Measurements from ENCODE around the gene SPG21. TPM values are rescaled to one million over a fixed set of nuclear protein-coding genes. Genes with fewer than 3 reads are reported as not detected.

Gene SPG21, protein sequence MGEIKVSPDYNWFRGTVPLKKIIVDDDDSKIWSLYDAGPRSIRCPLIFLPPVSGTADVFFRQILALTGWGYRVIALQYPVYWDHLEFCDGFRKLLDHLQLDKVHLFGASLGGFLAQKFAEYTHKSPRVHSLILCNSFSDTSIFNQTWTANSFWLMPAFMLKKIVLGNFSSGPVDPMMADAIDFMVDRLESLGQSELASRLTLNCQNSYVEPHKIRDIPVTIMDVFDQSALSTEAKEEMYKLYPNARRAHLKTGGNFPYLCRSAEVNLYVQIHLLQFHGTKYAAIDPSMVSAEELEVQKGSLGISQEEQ
- 59.1 and 72.6 TPM in 2 replicates for total RNA-seq

DNA sequence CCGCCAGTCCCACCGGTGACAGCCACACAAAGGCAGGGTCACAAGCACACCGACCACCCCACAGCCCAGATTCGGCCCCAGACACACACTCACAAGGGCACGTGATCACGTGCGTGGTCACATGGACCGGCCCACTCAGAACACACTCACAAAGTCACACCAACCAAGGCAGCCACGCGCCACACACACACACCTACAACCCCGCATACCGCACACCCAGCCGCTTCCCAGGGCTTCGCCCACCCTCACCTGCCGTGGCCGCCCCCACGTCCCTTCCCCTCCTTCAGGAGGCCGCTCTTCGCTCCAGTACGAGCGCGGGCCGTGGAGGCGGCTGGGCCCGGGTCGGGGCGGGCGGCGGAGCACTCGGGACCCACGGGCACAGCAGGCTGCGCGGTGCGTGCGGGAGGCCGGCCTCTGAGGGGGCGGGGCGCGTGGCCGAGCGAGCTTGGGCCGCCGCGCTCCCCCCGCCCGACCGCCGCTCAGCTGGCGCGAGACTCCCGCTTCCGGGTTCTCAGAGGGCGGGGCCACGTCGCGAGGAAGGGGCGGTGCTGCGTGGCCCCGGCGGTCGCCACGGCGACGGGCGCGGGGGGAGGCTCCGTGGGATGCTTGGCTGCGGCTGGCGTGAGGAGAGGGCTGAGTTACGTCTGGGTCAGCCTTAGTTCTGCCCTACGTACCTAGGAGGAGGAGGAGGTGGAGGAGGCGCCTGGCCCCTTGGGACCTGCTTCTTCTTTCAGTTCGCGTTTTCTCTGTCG is at the start of gene SPG21:
SPG21 (minus strand) TSS at position 499 of the 752 bp plus-strand sequence. CDS start 6,345 bp downstream, outside the sequence.

DNA sequence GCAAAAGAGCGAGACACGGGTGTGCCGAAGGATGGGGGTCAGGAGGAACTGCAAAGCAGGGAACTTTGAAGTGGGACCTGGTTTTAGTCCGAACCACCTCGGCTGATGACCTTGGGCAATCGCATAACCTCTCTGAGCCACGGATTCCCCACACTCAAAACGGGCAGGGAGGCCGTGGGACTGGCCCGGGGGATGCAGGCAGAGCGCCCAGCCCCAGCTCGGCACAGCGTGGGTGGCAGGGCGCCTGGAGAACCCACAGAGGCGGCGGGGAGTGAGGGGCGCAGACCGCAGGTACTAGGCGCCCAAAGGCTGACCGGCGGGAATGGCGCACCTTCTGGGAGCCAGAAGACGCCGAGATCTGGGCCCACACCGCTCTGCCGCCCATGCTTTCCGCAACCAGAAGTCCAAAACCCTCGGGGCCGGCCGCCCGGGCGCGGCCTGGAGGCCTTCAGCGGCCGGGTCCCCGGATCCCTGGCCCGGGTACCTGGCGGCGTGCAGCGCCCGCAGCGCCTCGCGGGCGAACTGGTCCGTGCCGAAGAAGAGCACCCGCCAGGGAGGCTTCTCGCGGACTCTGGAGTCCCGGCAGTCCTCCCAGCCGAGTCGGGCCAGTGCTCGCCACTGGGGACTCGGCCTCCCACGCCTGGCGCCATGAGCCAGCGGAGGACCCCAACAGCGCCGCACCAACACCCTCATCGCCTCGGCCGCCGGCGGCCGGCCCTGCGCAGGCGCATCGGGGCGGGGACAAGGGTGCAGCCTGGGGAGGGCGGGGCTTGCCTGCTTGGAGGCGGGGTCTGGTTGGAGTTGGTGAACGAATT is 39.4 kb upstream of the SPG21 start, which contains the start of gene MTFMT:
MTFMT (minus strand) TSS at position 719 of the 815 bp plus-strand sequence; CDS start at position 693, 26 bp downstream.

Other genes with a start within 250 kb of the SPG21 start
- gene RBPMS2, start 214.3 kb downstream of the SPG21 start, total RNA-seq: 0.15 and 0.32 TPM in 2 replicates
- gene PIF1, start 164.3 kb downstream of the SPG21 start, total RNA-seq: 7.5 and 12.6 TPM in 2 replicates
- gene PLEKHO2, start 148.0 kb downstream of the SPG21 start, total RNA-seq: 19.5 and 25.2 TPM in 2 replicates
- 1.6 and 3.0 TPM in 2 replicates for gene ANKDD1A, start 78.0 kb downstream of the SPG21 start, total RNA-seq
- 21.3 and 22.1 TPM in 2 replicates for gene MTFMT, start 39.7 kb upstream of the SPG21 start, total RNA-seq
- gene SLC51B, start 55.5 kb upstream of the SPG21 start, total RNA-seq: not detected in 2 replicates
- gene RASL12, start 78.1 kb upstream of the SPG21 start, total RNA-seq: 0.32 TPM in 1 of 2 replicates, not detected in the other
- not detected in 2 replicates for gene KBTBD13, start 86.8 kb upstream of the SPG21 start, total RNA-seq
- 0.65 and 1.1 TPM in 2 replicates for gene UBAP1L, start 125.3 kb upstream of the SPG21 start, total RNA-seq
- 13.0 and 18.2 TPM in 2 replicates for gene PDCD7, start 143.9 kb upstream of the SPG21 start, total RNA-seq
- gene CLPX, start 195.4 kb upstream of the SPG21 start, total RNA-seq: 40.9 and 57.4 TPM in 2 replicates
- gene CILP, start 221.6 kb upstream of the SPG21 start, total RNA-seq: not detected in 2 replicates

Data from epithelial cell of umbilical artery (primary cell).